ENCODE results near the gene MGAT1.

MGAT1 gene

GRCh38 chr5:180823346-180823745 lies 20.7 kb upstream of the MGAT1 start:
- DNase-seq (ENCODE audit: insufficient read length, low spot score) (no peak), FAIRE-seq (no peak)
- TF ChIP-seq CTCF (IDR thresholded peaks at IDR 0.05; ENCODE audit: insufficient read depth, missing control alignments) = no peak

GRCh38 chr5:180821538-180821937 lies 18.9 kb upstream of the MGAT1 start:
- FAIRE-seq = no peak
- TF ChIP-seq CTCF (IDR thresholded peaks at IDR 0.05; ENCODE audit: insufficient read depth, missing control alignments) = no peak
- DNase-seq (ENCODE audit: insufficient read length, low spot score) = no peak

GRCh38 chr5:180820788-180821321 lies 18.2 kb upstream of the MGAT1 start:
- TF ChIP-seq CTCF (IDR thresholded peaks at IDR 0.05; ENCODE audit: insufficient read depth, missing control alignments) = no peak
- DNase-seq (ENCODE audit: insufficient read length, low spot score) (no peak), FAIRE-seq (no peak)

- no peak for FAIRE-seq
- no peak for DNase-seq (ENCODE audit: insufficient read length, low spot score)
- TF ChIP-seq CTCF (IDR thresholded peaks at IDR 0.05; ENCODE audit: insufficient read depth, missing control alignments) = no peak
These were observed 16.2 kb upstream of the MGAT1 start for GRCh38 chr5:180818677-180819341.

GRCh38 chr5:180817893-180818674 lies 15.5 kb upstream of the MGAT1 start:
- FAIRE-seq = no peak
- TF ChIP-seq CTCF (IDR thresholded peaks at IDR 0.05; ENCODE audit: insufficient read depth, missing control alignments) = no peak
- no peak for DNase-seq (ENCODE audit: insufficient read length, low spot score)

- DNase-seq (ENCODE audit: insufficient read length, low spot score) = no peak
- no peak for TF ChIP-seq CTCF (IDR thresholded peaks at IDR 0.05; ENCODE audit: insufficient read depth, missing control alignments)
- no peak for FAIRE-seq
These were observed 14.3 kb upstream of the MGAT1 start for GRCh38 chr5:180816608-180817534.
